ENCODE measurements around the gene CREBL2.

The CREBL2 gene

DNA sequence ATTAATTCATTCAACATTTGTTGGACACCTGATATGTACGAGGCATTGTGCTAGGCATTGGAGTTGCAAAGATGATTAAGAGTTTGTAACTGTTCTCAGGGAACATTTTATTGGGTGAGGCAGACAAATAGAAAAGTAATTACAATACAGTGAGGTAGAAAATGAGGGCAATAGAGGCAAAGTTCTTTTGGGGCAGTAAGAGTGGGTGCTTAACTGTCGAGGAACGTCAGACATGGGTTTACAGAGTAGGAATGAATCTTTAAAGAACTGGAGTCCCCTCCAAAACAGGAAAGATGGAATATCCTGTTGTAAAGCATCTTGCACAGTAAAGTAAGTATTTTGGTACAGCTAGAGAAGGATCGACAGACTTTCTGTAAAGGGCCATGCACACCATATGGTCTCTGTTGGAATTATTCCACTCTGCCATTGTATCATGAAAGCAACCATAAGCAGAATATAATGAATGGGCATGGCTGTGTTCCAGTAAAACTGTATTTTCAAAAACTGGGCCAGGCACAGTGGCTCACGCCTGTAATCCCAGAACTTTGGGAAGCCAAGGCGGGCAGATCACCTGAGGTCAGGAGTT lies 9.1 kb downstream of the CREBL2 start:
- no peak overlapping the region for H3K27ac ChIP-seq
- TF ChIP-seq, protein P1, sequence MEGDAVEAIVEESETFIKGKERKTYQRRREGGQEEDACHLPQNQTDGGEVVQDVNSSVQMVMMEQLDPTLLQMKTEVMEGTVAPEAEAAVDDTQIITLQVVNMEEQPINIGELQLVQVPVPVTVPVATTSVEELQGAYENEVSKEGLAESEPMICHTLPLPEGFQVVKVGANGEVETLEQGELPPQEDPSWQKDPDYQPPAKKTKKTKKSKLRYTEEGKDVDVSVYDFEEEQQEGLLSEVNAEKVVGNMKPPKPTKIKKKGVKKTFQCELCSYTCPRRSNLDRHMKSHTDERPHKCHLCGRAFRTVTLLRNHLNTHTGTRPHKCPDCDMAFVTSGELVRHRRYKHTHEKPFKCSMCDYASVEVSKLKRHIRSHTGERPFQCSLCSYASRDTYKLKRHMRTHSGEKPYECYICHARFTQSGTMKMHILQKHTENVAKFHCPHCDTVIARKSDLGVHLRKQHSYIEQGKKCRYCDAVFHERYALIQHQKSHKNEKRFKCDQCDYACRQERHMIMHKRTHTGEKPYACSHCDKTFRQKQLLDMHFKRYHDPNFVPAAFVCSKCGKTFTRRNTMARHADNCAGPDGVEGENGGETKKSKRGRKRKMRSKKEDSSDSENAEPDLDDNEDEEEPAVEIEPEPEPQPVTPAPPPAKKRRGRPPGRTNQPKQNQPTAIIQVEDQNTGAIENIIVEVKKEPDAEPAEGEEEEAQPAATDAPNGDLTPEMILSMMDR (conservative IDR thresholded peaks at IDR 0.05; ENCODE audit: low read depth), result no peak
- ChIA-PET POLR2A (ENCODE audit: low non-redundant PET) (no interaction called here), CTCF (interaction anchor here (0.6 to 0.7 kb wide), 5 partner anchors 13 to 653 kb away, joined by 3 to 4 read pairs (median 4); no protein-coding TSS in a partner anchor)
- no peak for DNase-seq (ENCODE audit: low spot score)

GRCh38 chr12:12622418-12622817 lies 10.7 kb downstream of the CREBL2 start:
- TF ChIP-seq, protein P1 (conservative IDR thresholded peaks at IDR 0.05; ENCODE audit: low read depth), result no peak
- DNase-seq (ENCODE audit: low spot score), result no peak
- H3K27ac ChIP-seq, result no peak overlapping the region
- CTCF ChIA-PET, result no interaction called here
- POLR2A ChIA-PET (ENCODE audit: low non-redundant PET), result no interaction called here

- TF ChIP-seq, protein P1 (conservative IDR thresholded peaks at IDR 0.05; ENCODE audit: low read depth), result no peak
- ChIA-PET CTCF (no interaction called here), POLR2A (ENCODE audit: low non-redundant PET) (no interaction called here)
- DNase-seq (ENCODE audit: low spot score), result no peak
- no peak overlapping the region for H3K27ac ChIP-seq
Measured at GRCh38 chr12:12624498-12624992, 12.9 kb downstream of the CREBL2 start.

GRCh38 chr12:12626471-12626870 lies 14.8 kb downstream of the CREBL2 start:
- ChIA-PET POLR2A (ENCODE audit: low non-redundant PET) (no interaction called here), CTCF (no interaction called here)
- TF ChIP-seq, protein P1 (conservative IDR thresholded peaks at IDR 0.05; ENCODE audit: low read depth), result no peak
- no peak for DNase-seq (ENCODE audit: low spot score)
- H3K27ac ChIP-seq, result no peak overlapping the region

DNA sequence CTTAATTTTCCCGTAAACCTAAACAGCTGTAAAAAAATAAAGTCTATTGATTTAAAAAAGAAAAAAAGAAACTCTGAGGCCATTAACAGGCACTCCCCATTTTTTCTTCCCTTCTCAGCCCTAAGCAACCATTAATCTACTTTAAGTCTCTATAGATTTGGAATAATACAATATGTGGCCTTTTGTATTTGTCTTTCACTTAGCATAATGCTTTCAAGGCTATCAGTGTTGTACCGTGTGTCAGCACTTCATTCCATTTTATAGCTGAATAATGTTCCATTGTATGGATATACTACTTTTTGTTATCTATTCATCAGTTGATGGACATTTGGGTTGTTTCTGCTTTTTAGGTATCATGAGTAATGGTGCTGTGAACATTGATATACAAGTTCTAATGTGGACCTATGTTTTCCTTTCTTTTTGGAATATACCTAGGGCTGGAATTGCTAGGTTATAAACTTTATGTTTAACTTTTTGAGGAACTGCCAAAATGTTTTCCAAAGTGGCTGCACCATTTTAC lies 15.7 kb downstream of the CREBL2 start:
- DNase-seq (ENCODE audit: low spot score), result no peak
- CTCF ChIA-PET, result no interaction called here
- TF ChIP-seq, protein P1 (conservative IDR thresholded peaks at IDR 0.05; ENCODE audit: low read depth), result no peak
- POLR2A ChIA-PET (ENCODE audit: low non-redundant PET), result no interaction called here
- no peak overlapping the region for H3K27ac ChIP-seq

DNA sequence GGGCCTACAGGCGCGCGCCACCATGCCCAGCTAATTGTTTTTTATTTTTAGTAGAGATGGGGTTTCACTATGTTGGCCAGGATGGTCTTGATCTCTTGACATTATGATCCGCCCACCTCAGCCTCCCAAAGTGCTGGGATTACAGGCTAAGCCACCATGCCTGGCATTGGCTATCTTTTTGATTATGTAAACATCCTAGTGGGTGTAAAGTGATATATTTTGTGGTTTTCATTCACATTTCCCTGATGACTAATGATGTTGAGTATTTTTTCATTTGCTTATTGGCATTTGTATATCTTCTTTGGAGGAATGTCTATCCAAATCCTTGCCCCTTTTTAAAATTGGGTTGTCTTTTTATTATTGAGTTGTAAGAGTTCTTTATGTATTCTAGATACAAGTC lies 16.3 kb downstream of the CREBL2 start:
- CTCF ChIA-PET, result no interaction called here
- no peak for DNase-seq (ENCODE audit: low spot score)
- no peak overlapping the region for H3K27ac ChIP-seq
- POLR2A ChIA-PET (ENCODE audit: low non-redundant PET), result no interaction called here
- TF ChIP-seq, protein P1 (conservative IDR thresholded peaks at IDR 0.05; ENCODE audit: low read depth), result no peak

All from RWPE1 (cell line).